ENCODE data around the gene TRAF3IP1. TPM values are rescaled to one million over a fixed set of nuclear protein-coding genes. Genes with fewer than 3 reads are reported as not detected.
A peak's percentile ranks its signal among the peaks of the same experiment; 100 is the strongest.

The TRAF3IP1 gene
- total and polyA plus RNA-seq, 2 of the 13 experiments (the other 11 are each of a cell fraction or from before 2014, with no cell fraction given) = 4.1 to 12.9 TPM

- TF ChIP-seq GMEB1 (CRISPR knock-in tag; IDR thresholded peaks at IDR 0.05; ENCODE audit: borderline replicate concordance) = peak; percentile 68; the same call in 1 of the 2 replicates
- no peak for TF ChIP-seq KLF13 (CRISPR knock-in tag; IDR thresholded peaks at IDR 0.05)
- 0 out of 2 replicates have a peak, but pooled peaks have one; percentile 24 for TF ChIP-seq LBX2 (CRISPR knock-in tag; IDR thresholded peaks at IDR 0.05; ENCODE audit: borderline replicate concordance)
- no peak for TF ChIP-seq ZUFSP (CRISPR knock-in tag; IDR thresholded peaks at IDR 0.05; ENCODE audit: borderline replicate concordance)
- peak; percentile 58; the same call in 1 of the 2 replicates for TF ChIP-seq ZNF646 (CRISPR knock-in tag; IDR thresholded peaks at IDR 0.05)
- peak; percentile 99 for TF ChIP-seq ZNF792 (CRISPR knock-in tag; IDR thresholded peaks at IDR 0.05)
- no peak for TF ChIP-seq ZNF597 (CRISPR knock-in tag; IDR thresholded peaks at IDR 0.05)
- TF ChIP-seq ZNF367 (CRISPR knock-in tag; IDR thresholded peaks at IDR 0.05; ENCODE audit: borderline replicate concordance) = no peak
- peak; percentile 59 for TF ChIP-seq ATF7 (IDR thresholded peaks at IDR 0.05)
- peak; percentile 59; the same call in 1 of the 2 replicates for TF ChIP-seq ATF7 (CRISPR knock-in tag; IDR thresholded peaks at IDR 0.05)
- TF ChIP-seq NFKB2 (CRISPR knock-in tag; IDR thresholded peaks at IDR 0.05; ENCODE audit: borderline replicate concordance) = peak; percentile 65; the same call in 1 of the 2 replicates
- 0 out of 2 replicates have a peak, but pooled peaks have one; percentile 23 for TF ChIP-seq DMTF1 (CRISPR knock-in tag; IDR thresholded peaks at IDR 0.05)
- TF ChIP-seq ZNF775 (CRISPR knock-in tag; IDR thresholded peaks at IDR 0.05; ENCODE audit: borderline replicate concordance) = no peak
- no peak for TF ChIP-seq MBD4 (IDR thresholded peaks at IDR 0.05; ENCODE audit: borderline replicate concordance, low read length)
Measured at GRCh38 chr2:238449909-238450417, 129.6 kb downstream of the TRAF3IP1 start (continued).
